HG02970 (cell line): ENCODE measurements around the gene IGFLR1.
"Not testable (repeated sequence)": the region's sequence is repeated elsewhere in the genome, so short reads cannot be mapped to it uniquely, and the experiment has no call there.

Experiments used
- ATAC-seq: cut with Tn5 transposase; IDR thresholded peaks from one replicate; pipeline ENCODE4 v1.9.1; 2021; ENCODE audit warnings: mild to moderate bottlenecking, moderate library complexity, moderate number of reproducible peaks; ENCODE audit not compliant: unreplicated experiment, low FRiP score

Gene IGFLR1

GRCh38 chr19:35713904-35714495, 28.3 kb downstream of the IGFLR1 start:
- ATAC-seq, result no peak

- ATAC-seq, result no peak
Measured at GRCh38 chr19:35713506-35713850, 28.8 kb downstream of the IGFLR1 start.

GRCh38 chr19:35712567-35713505, 29.4 kb downstream of the IGFLR1 start:
- no peak for ATAC-seq

GRCh38 chr19:35710784-35711723, 31.2 kb downstream of the IGFLR1 start:
- ATAC-seq, result peak; percentile 37

GRCh38 chr19:35708391-35708790, 33.9 kb downstream of the IGFLR1 start:
- ATAC-seq, result no peak

GRCh38 chr19:35704218-35704617, 38.0 kb downstream of the IGFLR1 start, which contains the start of gene ZBTB32:
Gene ZBTB32, plus strand, starts transcription at chr19:35704558. Its CDS starts 10,069 bp downstream, at chr19:35714627.
- ATAC-seq, result no peak

GRCh38 chr19:35703343-35703742, 38.9 kb downstream of the IGFLR1 start:
- no peak for ATAC-seq

- peak; percentile 88 for ATAC-seq
Measured at GRCh38 chr19:35702223-35703012, 39.8 kb downstream of the IGFLR1 start.

GRCh38 chr19:35696835-35697234, 45.4 kb downstream of the IGFLR1 start:
- no peak for ATAC-seq

GRCh38 chr19:35695895-35696422, 46.3 kb downstream of the IGFLR1 start:
- ATAC-seq, result no peak

- ATAC-seq, result peak; percentile 61
Measured at GRCh38 chr19:35693835-35694599, 48.2 kb downstream of the IGFLR1 start.

GRCh38 chr19:35693422-35693821, 48.8 kb downstream of the IGFLR1 start:
- peak; percentile 9 for ATAC-seq

- no peak for ATAC-seq
Measured at GRCh38 chr19:35692010-35692409, 50.2 kb downstream of the IGFLR1 start.

- ATAC-seq, result not testable (repeated sequence)
Measured at GRCh38 chr19:35691106-35691505, 51.1 kb downstream of the IGFLR1 start.

- ATAC-seq, result no peak
Measured at GRCh38 chr19:35689836-35690235, 52.4 kb downstream of the IGFLR1 start.
